ENCODE measurements around the gene SAP130. TPM values are rescaled to one million over a fixed set of nuclear protein-coding genes. Genes with fewer than 3 reads are reported as not detected.

The SAP130 gene
- total and polyA plus RNA-seq, 2 of the 8 experiments (the other 6 are each of a cell fraction or from before 2014, with no cell fraction given): 51.4 to 54.3 TPM

GRCh38 chr2:127953849-127954248, 74.0 kb downstream of the SAP130 start:
- CTCF ChIA-PET (ENCODE audit: partially characterized antibody): no interaction called here
- no peak overlapping the region for H2AFZ ChIP-seq (ENCODE audit: low read length)

More at GRCh38 chr2:127953849-127954248, 74.0 kb downstream of the SAP130 start:
- DNase-seq (ENCODE audit: low read depth in 1 of 2, low spot score in 2 of 2): no peak
- TF ChIP-seq SIX5 (IDR thresholded peaks at IDR 0.05; ENCODE audit: low read depth, low read length) (no peak), YY1 (IDR thresholded peaks at IDR 0.05; ENCODE audit: low read depth, low read length) (no peak), RAD21 (IDR thresholded peaks at IDR 0.05 in 1 of 2, conservative IDR thresholded peaks at IDR 0.05 in 1 of 2; ENCODE audit: low read depth in 2 of 2, low read length in 2 of 2) (no peak), MAFK (IDR thresholded peaks at IDR 0.05; ENCODE audit: low read depth, low read length) (no peak), TBP (IDR thresholded peaks at IDR 0.05; ENCODE audit: low read depth, low read length) (no peak)
- H2BK20ac ChIP-seq (ENCODE audit: low read length): no peak overlapping the region
- H3K56ac ChIP-seq (replicated peaks; ENCODE audit: insufficient read length, low read depth, low read length): no peak overlapping the region
- 88% methylated on average over 2 of the region's 2 CpGs; no CpG with 5 or more reads in 1 of the 2 experiments for WGBS, 2 experiments (ENCODE audit: extremely low coverage in 1 of 2, insufficient coverage in 1 of 2, insufficient read length in 1 of 2, insufficient replicate concordance in 2 of 2, low coverage in 1 of 2, low lambda C conversion rate in 2 of 2, missing lambda C conversion rate in 1 of 2)
- no peaks in the 10 kb centered on the region for H3K4me1 ChIP-seq (replicated peaks in 1 of 4; ENCODE audit: control insufficient read depth in 3 of 4, insufficient read depth in 4 of 4, low read length in 3 of 4)
- POLR2A ChIA-PET (ENCODE audit: partially characterized antibody): no interaction called here
- no peak overlapping the region for H2BK15ac ChIP-seq (ENCODE audit: low read length)
- peaks cover 12 to 56% (median 40%) of the 10 kb centered on the region in 4 experiments; a peak in 7 of 8 replicates for H3K36me3 ChIP-seq (ENCODE audit: control insufficient read depth in 2 of 4, insufficient read depth in 4 of 4, low read length in 3 of 4)
- no peak overlapping the region for H3K18ac ChIP-seq (ENCODE audit: extremely low read depth, low read length)
- H3K23me2 ChIP-seq (ENCODE audit: low read depth, low read length): no peaks in the 10 kb centered on the region
- H3K9ac ChIP-seq (replicated peaks in 1 of 4; ENCODE audit: extremely low read depth in 1 of 4, low read depth in 3 of 4, low read length in 3 of 4): no peak overlapping the region
- H3K14ac ChIP-seq (ENCODE audit: insufficient read length): no peak overlapping the region
- no peak overlapping the region for H3K4me3 ChIP-seq (ENCODE audit: extremely low read depth in 1 of 4, insufficient read depth in 2 of 4, low read depth in 3 of 4, low read length in 4 of 4)
- no peak overlapping the region for H2BK120ac ChIP-seq (replicated peaks; ENCODE audit: low read depth, low read length)
- no peak overlapping the region for H4K5ac ChIP-seq (ENCODE audit: insufficient read length, low read depth, low read length)
- no peaks in the 10 kb centered on the region for H3K9me3 ChIP-seq (ENCODE audit: insufficient read depth in 2 of 2, low read depth in 1 of 2, low read length in 1 of 2)
- no peaks in the 10 kb centered on the region; the same call in 1 of the 2 replicates for H3K79me1 ChIP-seq (ENCODE audit: low read depth, low read length)
- H3K4ac ChIP-seq (replicated peaks; ENCODE audit: insufficient read length, low read depth, low read length): no peak overlapping the region
- FAIRE-seq: no peak
- no peak overlapping the region for H4K91ac ChIP-seq (replicated peaks; ENCODE audit: insufficient read length, low read length)
- H2BK5ac ChIP-seq (ENCODE audit: low read depth, low read length): no peak overlapping the region
- H4K20me1 ChIP-seq (replicated peaks in 1 of 2; ENCODE audit: control insufficient read depth in 1 of 2, insufficient read depth in 2 of 2, low read length in 2 of 2): peaks cover 0 to 5% of the 10 kb centered on the region in 2 experiments
- no peaks in the 10 kb centered on the region for H3K79me2 ChIP-seq (ENCODE audit: control insufficient read depth in 1 of 2, insufficient read depth in 2 of 2, low read length in 2 of 2)
- no peak overlapping the region for H2BK12ac ChIP-seq (ENCODE audit: low read depth, low read length)
- H3K4me2 ChIP-seq (ENCODE audit: insufficient read depth in 1 of 2, low read depth in 2 of 2, low read length in 2 of 2): no peak overlapping the region
- no peaks in the 10 kb centered on the region for H3K27me3 ChIP-seq (replicated peaks in 1 of 4; ENCODE audit: control insufficient read depth in 3 of 4, extremely low read depth in 1 of 4, insufficient read depth in 3 of 4, low read length in 3 of 4)
- H3K27ac ChIP-seq (ENCODE audit: low read depth, low read length): no peak overlapping the region
- no peak overlapping the region for H3K23ac ChIP-seq (ENCODE audit: insufficient read length)
- no peak overlapping the region for H2AK5ac ChIP-seq (ENCODE audit: low read depth, low read length)
- H4K8ac ChIP-seq (ENCODE audit: extremely low read depth, insufficient read depth, low read length): no peak overlapping the region

Data from H1 (cell line).